CD4-positive, alpha-beta T cell treated with Interleukin-17A for 1 hour (primary cell): ENCODE measurements around the gene RAP2B.
A peak's percentile ranks its signal among the peaks of the same experiment; 100 is the strongest.

ENCODE experiments used
- DNase-seq: peaks from one replicate; pipeline ENCODE4 v3.0.0-alpha.2; 2020

RAP2B gene

GRCh38 chr3:153209596-153209995, 47.6 kb downstream of the RAP2B start:
- no peak for DNase-seq

GRCh38 chr3:153210146-153210545, 48.1 kb downstream of the RAP2B start:
- DNase-seq, result peak; percentile 40

GRCh38 chr3:153210660-153211059, 48.6 kb downstream of the RAP2B start:
- DNase-seq, result no peak

GRCh38 chr3:153215497-153215896, 53.5 kb downstream of the RAP2B start:
- DNase-seq, result no peak

- no peak for DNase-seq
Observed at GRCh38 chr3:153215966-153216365, 53.9 kb downstream of the RAP2B start.

GRCh38 chr3:153216928-153217327, 54.9 kb downstream of the RAP2B start:
- DNase-seq, result no peak

- DNase-seq, result no peak
Observed at GRCh38 chr3:153219146-153219545, 57.1 kb downstream of the RAP2B start.
